Parathyroid adenoma (tissue), 2 donors: ENCODE measurements around the gene MRPL18.

Experiments used
- H2AFZ ChIP-seq: fragments of 300-600 bp; sonication (generic); one replicate; pipeline ENCODE4 v1.7.0; 2017; ENCODE audit warnings: antibody characterized with exemption, mild to moderate bottlenecking
- H3K27ac ChIP-seq: fragments of 300-600 bp; sonication (generic); one replicate; pipeline ENCODE4 v1.7.0; 2017
- H3K27me3 ChIP-seq: fragments of 300-600 bp; sonication (generic); one replicate; pipeline ENCODE4 v1.7.0; 2017; ENCODE audit warnings: low read length; ENCODE audit not compliant: control insufficient read depth, insufficient read depth
- H3K36me3 ChIP-seq: fragments of 300-600 bp; sonication (generic); one replicate; pipeline ENCODE4 v1.7.0; 2017; ENCODE audit warnings: low read length; ENCODE audit not compliant: control insufficient read depth, insufficient read depth
- H3K4me1 ChIP-seq: fragments of 300-600 bp; sonication (generic); one replicate; pipeline ENCODE4 v1.7.0; 2017; ENCODE audit warnings: control low read depth
- H3K4me2 ChIP-seq: fragments of 300-600 bp; sonication (generic); one replicate; pipeline ENCODE4 v1.7.0; 2017; ENCODE audit warnings: low read length
- H3K4me3 ChIP-seq: fragments of 300-600 bp; sonication (generic); one replicate; pipeline ENCODE4 v1.7.0; 2017; ENCODE audit warnings: low read depth, low read length
- H3K79me2 ChIP-seq: fragments of 300-600 bp; sonication (generic); one replicate; pipeline ENCODE4 v1.7.0; 2017; ENCODE audit warnings: control low read depth
- H3K9ac ChIP-seq: fragments of 300-600 bp; sonication (generic); one replicate; pipeline ENCODE4 v1.7.0; 2017; ENCODE audit warnings: mild to moderate bottlenecking
- H3K9me3 ChIP-seq: fragments of 300-600 bp; sonication (generic); one replicate; pipeline ENCODE4 v1.7.0; 2017; ENCODE audit warnings: low read length; ENCODE audit not compliant: control insufficient read depth
- TF ChIP-seq, protein P1 (sequence below): fragments of 300-600 bp; sonication (generic); IDR thresholded peaks from one replicate; pipeline ENCODE4 v1.7.0; 2017; ENCODE audit warnings: antibody characterized with exemption, mild to moderate bottlenecking
- donor health status: primary hyperparathyroidism.

Gene MRPL18

DNA sequence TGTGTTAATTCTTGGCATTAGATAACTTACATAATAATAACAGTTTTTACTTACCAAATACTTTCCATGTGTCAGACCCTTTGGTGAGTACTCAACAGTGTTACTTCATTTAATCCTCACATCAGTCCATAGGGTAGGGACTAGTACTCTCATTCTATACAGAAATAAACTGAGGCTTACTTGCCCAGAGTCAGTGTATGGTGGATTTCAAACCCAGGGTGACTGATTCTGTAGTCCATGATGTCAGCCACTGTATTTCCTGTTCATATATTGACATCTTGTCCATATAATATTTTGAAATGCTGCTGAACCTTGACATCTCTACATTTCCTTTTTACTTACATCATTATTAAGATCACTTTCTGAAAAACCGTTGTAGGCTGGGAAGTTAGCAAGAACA, 7.3 kb downstream of the MRPL18 start:
- Histone ChIP-seq H3K4me2 (no peak overlapping the region), H3K9ac (no peak overlapping the region), H3K36me3 (no peaks in the 10 kb centered on the region), H3K27me3 (no peaks in the 10 kb centered on the region), H2AFZ (no peak overlapping the region), H3K79me2 (no peaks in the 10 kb centered on the region), H3K9me3 (no peaks in the 10 kb centered on the region), H3K4me1 (no peaks in the 10 kb centered on the region), H3K27ac (no peak overlapping the region), H3K4me3 (no peak overlapping the region)
- TF ChIP-seq, protein P1, sequence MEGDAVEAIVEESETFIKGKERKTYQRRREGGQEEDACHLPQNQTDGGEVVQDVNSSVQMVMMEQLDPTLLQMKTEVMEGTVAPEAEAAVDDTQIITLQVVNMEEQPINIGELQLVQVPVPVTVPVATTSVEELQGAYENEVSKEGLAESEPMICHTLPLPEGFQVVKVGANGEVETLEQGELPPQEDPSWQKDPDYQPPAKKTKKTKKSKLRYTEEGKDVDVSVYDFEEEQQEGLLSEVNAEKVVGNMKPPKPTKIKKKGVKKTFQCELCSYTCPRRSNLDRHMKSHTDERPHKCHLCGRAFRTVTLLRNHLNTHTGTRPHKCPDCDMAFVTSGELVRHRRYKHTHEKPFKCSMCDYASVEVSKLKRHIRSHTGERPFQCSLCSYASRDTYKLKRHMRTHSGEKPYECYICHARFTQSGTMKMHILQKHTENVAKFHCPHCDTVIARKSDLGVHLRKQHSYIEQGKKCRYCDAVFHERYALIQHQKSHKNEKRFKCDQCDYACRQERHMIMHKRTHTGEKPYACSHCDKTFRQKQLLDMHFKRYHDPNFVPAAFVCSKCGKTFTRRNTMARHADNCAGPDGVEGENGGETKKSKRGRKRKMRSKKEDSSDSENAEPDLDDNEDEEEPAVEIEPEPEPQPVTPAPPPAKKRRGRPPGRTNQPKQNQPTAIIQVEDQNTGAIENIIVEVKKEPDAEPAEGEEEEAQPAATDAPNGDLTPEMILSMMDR = no peak

- no peak within 1 kb of the TSS for H3K4me2 ChIP-seq
- no peaks in the 10 kb centered on the region for H3K9me3 ChIP-seq
- H2AFZ ChIP-seq = no peak within 1 kb of the TSS
- no peaks in the 10 kb centered on the region for H3K79me2 ChIP-seq
- H3K4me1 ChIP-seq = no peaks in the 10 kb centered on the region
- no peaks in the 10 kb centered on the region for H3K36me3 ChIP-seq
- H3K9ac ChIP-seq = no peak within 1 kb of the TSS
- no peak within 1 kb of the TSS for H3K4me3 ChIP-seq
- no peaks in the 10 kb centered on the region for H3K27me3 ChIP-seq
- TF ChIP-seq, protein P1 = no peak
- no peak within 1 kb of the TSS for H3K27ac ChIP-seq
Measured at GRCh38 chr6:159800141-159800865, 10.0 kb downstream of the MRPL18 start, which contains the start of gene PNLDC1. TSS of gene PNLDC1 (plus strand) at chr6:159800276. CDS start at chr6:159800308, 32 bp downstream.

- Histone ChIP-seq H3K4me2 (no peak overlapping the region), H3K9ac (no peak overlapping the region), H3K4me1 (no peaks in the 10 kb centered on the region), H2AFZ (no peak overlapping the region), H3K27ac (no peak overlapping the region), H3K4me3 (no peak overlapping the region), H3K36me3 (no peaks in the 10 kb centered on the region), H3K9me3 (no peaks in the 10 kb centered on the region), H3K79me2 (no peaks in the 10 kb centered on the region), H3K27me3 (no peaks in the 10 kb centered on the region)
- TF ChIP-seq, protein P1 = no peak
Measured at GRCh38 chr6:159801935-159802334, 11.7 kb downstream of the MRPL18 start.

DNA sequence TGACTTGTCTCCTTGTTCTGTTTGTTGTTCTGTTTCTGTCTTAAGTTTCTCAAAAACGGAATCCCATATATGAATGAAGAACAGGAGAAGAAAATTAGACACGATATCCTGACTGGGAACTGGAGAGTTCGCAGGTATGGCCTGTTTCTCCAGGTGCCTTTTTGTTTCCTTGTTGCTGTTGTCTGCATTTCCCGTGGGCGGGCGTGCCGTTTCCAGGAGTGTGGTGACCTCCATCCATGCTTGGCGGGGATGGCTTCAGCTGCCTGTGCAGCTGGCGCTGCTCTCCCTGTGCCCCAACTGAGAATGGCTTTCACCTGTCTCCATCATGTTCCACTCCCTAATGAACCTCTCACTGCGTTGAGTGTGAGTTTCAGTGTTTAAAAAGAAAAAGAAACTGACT, 14.2 kb downstream of the MRPL18 start:
- Histone ChIP-seq H3K4me3 (no peak overlapping the region), H3K4me2 (no peak overlapping the region), H3K4me1 (no peaks in the 10 kb centered on the region), H3K9ac (no peak overlapping the region), H3K27ac (no peak overlapping the region), H3K36me3 (no peaks in the 10 kb centered on the region), H3K9me3 (no peaks in the 10 kb centered on the region), H3K27me3 (no peaks in the 10 kb centered on the region), H3K79me2 (no peaks in the 10 kb centered on the region), H2AFZ (no peak overlapping the region)
- TF ChIP-seq, protein P1 = no peak
